ENCODE data around the gene SSTR5.

GRCh38 chr16:1028056-1028455, 44.5 kb upstream of the SSTR5 start:
- TF ChIP-seq, protein P1, sequence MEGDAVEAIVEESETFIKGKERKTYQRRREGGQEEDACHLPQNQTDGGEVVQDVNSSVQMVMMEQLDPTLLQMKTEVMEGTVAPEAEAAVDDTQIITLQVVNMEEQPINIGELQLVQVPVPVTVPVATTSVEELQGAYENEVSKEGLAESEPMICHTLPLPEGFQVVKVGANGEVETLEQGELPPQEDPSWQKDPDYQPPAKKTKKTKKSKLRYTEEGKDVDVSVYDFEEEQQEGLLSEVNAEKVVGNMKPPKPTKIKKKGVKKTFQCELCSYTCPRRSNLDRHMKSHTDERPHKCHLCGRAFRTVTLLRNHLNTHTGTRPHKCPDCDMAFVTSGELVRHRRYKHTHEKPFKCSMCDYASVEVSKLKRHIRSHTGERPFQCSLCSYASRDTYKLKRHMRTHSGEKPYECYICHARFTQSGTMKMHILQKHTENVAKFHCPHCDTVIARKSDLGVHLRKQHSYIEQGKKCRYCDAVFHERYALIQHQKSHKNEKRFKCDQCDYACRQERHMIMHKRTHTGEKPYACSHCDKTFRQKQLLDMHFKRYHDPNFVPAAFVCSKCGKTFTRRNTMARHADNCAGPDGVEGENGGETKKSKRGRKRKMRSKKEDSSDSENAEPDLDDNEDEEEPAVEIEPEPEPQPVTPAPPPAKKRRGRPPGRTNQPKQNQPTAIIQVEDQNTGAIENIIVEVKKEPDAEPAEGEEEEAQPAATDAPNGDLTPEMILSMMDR (IDR thresholded peaks at IDR 0.05) = no peak
- TF ChIP-seq POLR2A (IDR thresholded peaks at IDR 0.05) (no peak), EP300 (IDR thresholded peaks at IDR 0.05) (no peak)
